ENCODE results near the gene PCDHGA1.
A peak's percentile ranks its signal among the peaks of the same experiment; 100 is the strongest.
"Not testable (repeated sequence)": the region's sequence is repeated elsewhere in the genome, so short reads cannot be mapped to it uniquely, and the experiment has no call there.

- peak; percentile 12 to 14 for TF ChIP-seq CTCF (conservative IDR thresholded peaks at IDR 0.05 in 1 of 2, IDR thresholded peaks at IDR 0.05 in 1 of 2; ENCODE audit: extremely low read depth in 1 of 2, insufficient read depth in 1 of 2, low read depth in 1 of 2, low read length in 2 of 2)
- not testable (repeated sequence) for TF ChIP-seq EZH2 (IDR thresholded peaks at IDR 0.05; ENCODE audit: borderline replicate concordance, low read length)
These were observed 77.6 kb downstream of the PCDHGA1 start, which contains the start of gene PCDHGB6 for GRCh38 chr5:141407790-141408505.
